Caki2 (cell line): ENCODE results near the gene SKI. TPM values are rescaled to one million over a fixed set of nuclear protein-coding genes. Genes with fewer than 3 reads are reported as not detected.
"Not testable (repeated sequence)": the region's sequence is repeated elsewhere in the genome, so short reads cannot be mapped to it uniquely, and the experiment has no call there.

ENCODE experiments used
- DNase-seq: peaks from one replicate; pipeline ENCODE4 v3.0.0-alpha.2; 2015; ENCODE audit warnings: low read depth
- in situ Hi-C: cut with HindIII; loops from 2 replicates; pipeline ENCODE4 v1.10.0; 2016; ENCODE audit warnings: low sequenced_read_pairs, low pct_unique_long_range_greater_than_20kb, mixed read lengths
- total RNA-seq: library from RNA; depleted of rRNA; stranded (reverse); fragments of >200 nt; shearing (Covaris generic); gene quantifications from 2 replicates; pipeline ENCODE4 v1.2.3, GENCODE V29; 2014; ENCODE audit warnings: low replicate concordance

SKI gene
- total RNA-seq, 1 experiment from 2014 or later, result 5.6 TPM

DNA sequence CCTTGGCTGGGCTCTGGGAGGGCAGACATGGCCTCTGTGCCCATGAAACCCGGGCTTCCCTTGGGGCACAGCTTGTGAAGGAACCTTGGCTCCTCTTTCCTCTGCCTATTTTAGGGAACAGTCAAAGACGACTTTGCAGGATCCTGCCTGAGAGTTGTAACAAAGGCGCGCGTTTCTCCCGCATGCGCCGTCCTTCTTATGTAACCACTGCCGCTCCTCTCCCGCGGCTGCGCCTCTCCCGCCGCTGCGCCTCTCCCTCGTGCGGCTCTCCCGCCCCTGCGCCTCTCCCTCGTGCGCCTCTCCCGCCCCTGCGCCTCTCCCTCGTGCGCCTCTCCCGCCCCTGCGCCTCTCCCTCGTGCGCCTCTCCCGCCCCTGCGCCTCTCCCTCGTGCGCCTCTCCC is 103.5 kb downstream of the SKI start:
- DNase-seq, in situ Hi-C loops: not testable (repeated sequence)

- in situ Hi-C loops, result no loop called here
- no peak for DNase-seq
Measured at GRCh38 chr1:2334366-2334765, 106.2 kb downstream of the SKI start.

- in situ Hi-C loops, result no loop called here
- no peak for DNase-seq
Measured at GRCh38 chr1:2334883-2335534, 106.9 kb downstream of the SKI start.

DNA sequence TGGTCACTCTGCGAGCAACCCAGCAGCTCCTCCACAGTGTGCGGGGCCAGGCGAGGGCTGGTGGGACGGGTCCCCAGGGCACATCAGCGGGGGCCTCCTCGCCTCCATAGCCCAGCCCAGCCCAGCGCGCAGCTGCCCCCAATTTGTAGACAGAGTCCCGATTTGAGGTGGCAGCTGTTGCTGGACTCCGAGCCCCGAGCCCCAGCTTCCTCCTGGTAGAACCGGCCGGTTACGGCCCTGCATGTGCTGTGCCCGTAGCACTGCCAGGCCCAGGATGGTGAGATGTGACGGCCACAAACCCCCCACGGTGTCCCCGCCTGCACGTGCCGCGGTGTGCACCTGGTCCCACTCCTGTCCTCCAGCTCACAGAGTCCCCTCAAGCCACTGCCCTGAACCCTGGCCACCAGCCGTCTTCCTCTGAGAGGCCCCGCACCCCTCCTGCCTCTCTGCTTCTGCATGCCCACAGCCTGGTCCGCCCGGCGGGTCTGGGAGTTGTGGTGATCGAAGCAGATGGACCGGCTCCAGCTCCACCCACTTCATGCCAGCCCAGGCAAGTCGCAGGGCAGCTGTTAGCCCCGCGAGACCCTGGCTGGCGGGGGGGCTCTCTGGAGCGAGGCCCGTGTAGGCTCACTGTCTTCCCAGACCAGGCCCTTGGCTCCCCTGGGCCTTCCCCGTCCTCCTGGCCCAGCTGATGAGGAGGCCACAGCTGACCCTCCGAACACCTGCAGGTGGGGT is 107.8 kb downstream of the SKI start:
- in situ Hi-C loops, result no loop called here

DNA sequence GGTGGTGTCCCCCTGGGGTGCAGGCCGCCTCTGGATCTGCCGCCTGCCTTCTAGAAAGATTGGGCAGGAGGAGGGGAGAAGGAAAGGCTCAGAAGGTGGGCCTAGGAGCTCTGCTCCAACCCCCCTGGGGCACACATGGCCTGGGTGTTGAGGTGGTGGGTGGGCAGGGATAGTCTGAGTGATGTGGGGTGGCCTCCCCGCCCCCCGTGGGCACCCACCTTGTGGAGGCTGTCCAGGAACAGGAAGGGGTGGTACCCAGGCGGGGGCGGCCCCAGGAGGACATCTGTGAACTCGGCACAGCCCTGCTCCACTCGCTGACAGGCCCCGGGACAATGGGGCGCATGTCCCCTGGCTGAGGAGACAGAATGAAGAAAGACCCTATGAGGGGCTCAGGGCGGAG is 108.4 kb downstream of the SKI start:
- DNase-seq, result no peak
- in situ Hi-C loops, result no loop called here

More for the DNA sequence above, 107.8 kb downstream of the SKI start:
- no peak for DNase-seq

- DNase-seq, result no peak
- in situ Hi-C loops, result no loop called here
Measured at GRCh38 chr1:2337081-2337480, 109.0 kb downstream of the SKI start.

DNA sequence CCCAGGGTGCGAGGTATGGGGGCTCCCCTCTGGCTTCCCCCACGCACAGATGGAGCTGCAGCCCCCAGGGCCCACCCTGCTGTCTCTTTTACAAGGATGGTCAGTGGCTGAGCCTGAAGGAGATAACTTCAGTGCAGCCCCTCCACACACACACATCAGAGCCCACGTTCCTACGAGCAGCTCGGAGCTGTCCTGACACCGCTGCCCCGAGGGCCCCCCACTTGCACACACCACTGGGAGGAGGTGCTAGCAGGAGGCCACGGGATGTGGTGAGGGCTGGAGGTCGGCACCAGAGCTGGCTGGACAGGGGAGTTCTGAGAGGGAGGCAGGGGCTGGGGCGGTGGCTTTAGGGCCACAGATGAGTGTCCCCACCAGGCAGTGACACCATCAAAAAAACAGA is 109.4 kb downstream of the SKI start:
- no peak for DNase-seq
- in situ Hi-C loops, result no loop called here

- in situ Hi-C loops, result no loop called here
- no peak for DNase-seq
Measured at GRCh38 chr1:2339206-2340085, 111.3 kb downstream of the SKI start.

GRCh38 chr1:2340086-2340917 is 112.2 kb downstream of the SKI start:
- DNase-seq, result no peak
- in situ Hi-C loops, result no loop called here

DNA sequence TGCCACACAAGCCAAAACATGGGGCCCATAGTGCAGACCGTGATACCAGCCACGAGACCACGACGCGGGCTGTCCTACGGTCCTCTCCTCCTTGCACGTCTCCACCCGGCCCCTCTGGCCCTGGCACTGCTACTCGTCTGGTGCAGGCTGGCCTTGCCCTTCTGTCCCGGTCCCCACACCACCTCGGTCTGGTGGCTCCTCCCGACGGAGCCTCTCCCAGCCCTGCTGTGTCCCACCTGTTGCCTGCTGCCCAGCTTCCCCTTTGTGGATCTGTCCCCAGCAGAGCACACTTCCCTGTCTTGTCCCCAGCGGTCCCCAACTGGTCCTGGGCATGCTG is 112.8 kb downstream of the SKI start:
- DNase-seq, result no peak

DNA sequence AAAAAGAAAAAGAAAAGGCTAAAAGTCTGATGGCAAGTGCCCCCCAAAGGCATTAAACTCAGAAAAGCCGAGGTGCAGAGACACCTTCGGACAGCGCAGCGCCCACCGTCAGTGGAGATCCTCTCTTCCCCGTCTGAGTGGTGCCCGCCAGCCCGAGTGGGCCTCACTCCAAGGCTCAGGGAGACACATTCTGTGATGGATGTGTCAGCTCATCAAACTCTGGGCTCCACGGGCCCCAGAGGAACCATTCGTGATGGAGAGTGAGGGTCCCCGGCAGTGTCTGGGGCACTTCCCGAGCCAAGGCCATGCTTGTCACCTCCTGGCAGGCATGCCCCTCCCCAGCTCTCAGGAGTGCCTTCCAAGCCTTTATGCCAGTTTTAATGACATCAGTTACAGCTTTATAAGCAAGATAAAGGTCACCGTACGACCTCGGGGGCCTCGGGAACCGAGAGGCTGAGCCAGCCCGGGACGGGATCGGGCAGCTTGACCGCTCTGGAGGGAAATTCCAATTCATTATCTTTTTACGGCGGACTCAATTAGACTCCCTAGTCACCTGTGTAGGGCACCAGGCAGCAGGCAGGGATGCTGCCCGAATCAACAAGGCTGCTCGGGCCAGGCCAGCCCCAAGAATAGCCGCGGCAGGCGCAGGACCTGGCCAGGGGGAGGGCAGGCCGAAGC is 113.7 kb downstream of the SKI start:
- DNase-seq, result no peak
- in situ Hi-C loops, result no loop called here

More for the DNA sequence above, 112.8 kb downstream of the SKI start:
- in situ Hi-C loops, result no loop called here

DNA sequence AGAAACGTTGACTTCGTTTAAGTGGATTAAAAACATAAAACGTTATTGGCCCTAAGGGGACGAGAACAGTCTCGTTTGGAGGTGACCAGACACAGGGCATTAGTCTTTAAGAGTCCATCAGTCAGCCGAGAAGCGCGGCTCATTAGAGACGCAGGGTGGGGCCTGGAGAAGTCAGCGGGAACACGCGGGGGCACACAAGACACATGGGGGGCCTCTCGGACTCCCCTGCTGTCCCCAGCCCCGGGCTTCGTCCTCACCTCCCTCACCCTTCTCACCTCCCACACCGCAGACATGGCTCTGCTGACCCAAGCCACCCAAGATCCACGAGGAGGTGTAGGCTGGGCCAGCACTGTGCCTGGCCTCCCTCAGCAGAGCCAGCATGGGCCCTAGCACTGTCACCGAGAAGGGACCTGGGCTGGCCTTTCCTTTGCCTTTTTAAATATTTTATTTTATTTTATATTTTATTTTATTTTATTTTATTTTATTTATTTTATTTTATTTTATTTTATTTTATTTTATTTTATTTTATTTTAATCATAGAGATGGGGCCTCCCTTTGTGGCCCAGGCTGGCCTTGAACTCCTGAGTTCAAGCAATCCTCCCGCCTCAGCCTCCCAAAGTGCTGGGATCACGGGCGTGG is 114.4 kb downstream of the SKI start:
- in situ Hi-C loops, result no loop called here
- no peak for DNase-seq

DNA sequence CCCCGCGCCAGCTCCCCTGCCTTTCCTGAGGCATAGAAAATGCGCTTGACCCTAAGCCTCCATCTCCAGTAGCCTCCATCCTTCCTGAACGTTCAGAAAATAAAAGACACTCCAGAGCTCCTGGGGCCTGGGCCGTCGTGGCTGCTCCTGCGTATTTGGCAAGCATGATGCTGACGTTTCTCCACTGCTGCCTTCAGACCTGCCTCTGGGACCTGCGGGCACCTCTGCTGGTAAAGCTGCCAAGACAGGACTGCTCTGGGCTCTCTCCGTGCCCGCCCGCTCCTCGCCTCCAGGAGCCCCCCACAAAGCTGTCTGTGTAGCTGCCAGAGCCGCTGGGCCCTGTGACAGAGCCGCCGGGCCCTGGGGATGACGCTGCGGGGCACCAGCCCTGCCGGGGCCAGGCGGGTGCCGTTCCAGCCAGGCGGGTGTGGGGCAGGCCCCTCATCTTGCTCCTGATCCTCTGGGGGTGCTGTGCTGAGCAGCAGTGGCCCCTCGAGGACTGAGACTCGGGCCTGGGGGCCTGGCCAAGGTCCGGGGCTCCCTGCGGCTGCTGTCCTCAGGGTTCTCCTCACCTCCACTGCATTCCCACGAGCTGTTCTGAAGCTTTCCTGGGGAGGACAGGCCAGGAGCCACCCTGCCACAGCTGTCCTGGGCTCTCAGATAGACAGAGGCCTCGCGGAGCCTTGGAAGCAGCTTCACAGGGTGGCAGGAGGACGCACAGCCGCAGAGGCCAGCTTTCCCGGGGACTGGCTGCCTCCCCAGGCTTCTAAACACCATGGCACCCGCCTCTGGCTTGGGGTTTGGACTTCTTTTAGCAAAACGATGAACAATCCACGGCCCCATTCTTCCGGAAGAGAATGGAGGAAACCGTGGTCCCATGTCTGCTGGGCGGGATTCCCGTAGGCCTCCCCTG is 115.2 kb downstream of the SKI start:
- DNase-seq, result no peak
- in situ Hi-C loops, result no loop called here

DNA sequence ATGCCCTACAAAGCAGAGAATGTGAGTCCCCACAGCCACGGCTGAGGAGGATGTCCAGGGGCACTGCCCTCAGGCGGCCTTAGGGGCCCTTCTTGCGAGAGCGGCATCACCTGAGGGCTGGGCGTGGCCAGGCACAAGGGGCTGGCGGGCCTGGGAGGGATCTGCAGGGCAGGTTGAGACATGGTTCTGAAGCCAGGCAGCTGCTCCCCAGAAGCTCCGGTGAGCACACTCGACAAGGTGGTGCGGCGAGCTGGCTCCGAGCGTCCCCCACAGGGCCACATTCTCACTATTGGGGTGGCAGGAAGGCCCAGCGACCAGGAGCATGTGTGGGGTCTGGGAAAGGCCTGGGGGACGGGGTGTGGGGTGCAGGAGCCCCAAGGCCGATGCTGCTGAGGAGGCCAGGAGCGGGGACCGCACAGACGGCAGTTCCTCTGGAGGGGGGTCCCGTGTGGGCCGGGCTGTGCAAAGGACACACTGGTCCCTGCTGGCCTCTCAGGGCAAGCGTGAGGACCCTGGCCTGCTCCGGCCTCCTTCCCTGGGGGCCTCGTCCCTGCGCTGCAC is 116.1 kb downstream of the SKI start:
- in situ Hi-C loops, result no loop called here
- no peak for DNase-seq

- no peak for DNase-seq
- in situ Hi-C loops, result no loop called here
Measured at GRCh38 chr1:2344744-2345296, 116.7 kb downstream of the SKI start.
